HepG2 (cell line): Measurements from ENCODE around the gene PALS1. TPM values are rescaled to one million over a fixed set of nuclear protein-coding genes. Genes with fewer than 3 reads are reported as not detected.

Experiments used
- CCAR2 ChIP-seq: fragments of 200-400 bp; formaldehyde crosslinking; optimal IDR thresholded peaks from 2 replicates; pipeline ENCODE3; 2018; ENCODE audit warnings: low read depth, mild to moderate bottlenecking, low read length, moderate library complexity
- GABPA ChIP-seq, 2 experiments: IDR thresholded peaks; 2 replicates each; pipeline ENCODE4 v1.6.1; 2011 to 2016; ENCODE audit warnings: low read depth in 2 of 2, low read length in 1 of 2, missing biosample characterization in 1 of 2, missing genetic modification characterization in 1 of 2
- HNF4A ChIP-seq: sonication (generic); formaldehyde crosslinking; IDR thresholded peaks from 2 replicates; pipeline ENCODE4 v1.4.0; 2020; ENCODE audit warnings: missing genetic modification reagents
- HNRNPL ChIP-seq: fragments of 200-400 bp; formaldehyde crosslinking; IDR thresholded peaks from 2 replicates; pipeline ENCODE4 v1.6.1; 2017; ENCODE audit warnings: mild to moderate bottlenecking, low read depth, low read length
- KDM2A ChIP-seq: sonication (generic); formaldehyde crosslinking; IDR thresholded peaks from 2 replicates; pipeline ENCODE4 v1.4.0; 2020; ENCODE audit warnings: low read depth, missing genetic modification reagents, borderline replicate concordance
- KLF16 ChIP-seq, 2 experiments: sonication (generic) in 1 of 2; formaldehyde crosslinking in 1 of 2; IDR thresholded peaks; 2 replicates each; pipeline versions ENCODE4 v1.6.1 to v1.8.0; 2016 to 2023; ENCODE audit warnings: missing genetic modification reagents in 2 of 2, missing compliant biosample characterization in 1 of 2
- MXI1 ChIP-seq: IDR thresholded peaks from 3 replicates; pipeline ENCODE4 v1.6.1; 2012; ENCODE audit warnings: low read depth, low read length, inconsistent platforms, borderline replicate concordance
- RXRA ChIP-seq: sonication (generic); formaldehyde crosslinking; IDR thresholded peaks from 2 replicates; pipeline ENCODE4 v1.5.1; 2020; ENCODE audit warnings: missing genetic modification reagents
- SATB2 ChIP-seq: sonication (generic); formaldehyde crosslinking; IDR thresholded peaks from 2 replicates; pipeline ENCODE4 v1.5.0; 2020; ENCODE audit warnings: missing genetic modification reagents
- STAG1 ChIP-seq: sonication (generic); formaldehyde crosslinking; IDR thresholded peaks from 2 replicates; pipeline ENCODE4 v1.4.0; 2020; ENCODE audit warnings: missing genetic modification reagents
- YY1 ChIP-seq: IDR thresholded peaks from 2 replicates; pipeline ENCODE4 v1.6.1; 2011; ENCODE audit warnings: low read length, low read depth, moderate library complexity, mild to moderate bottlenecking; ENCODE audit not compliant: insufficient read depth, insufficient replicate concordance
- ZMYM2 ChIP-seq: sonication (generic); formaldehyde crosslinking; IDR thresholded peaks from 2 replicates; pipeline ENCODE4 v1.8.0; 2022; ENCODE audit warnings: mild to moderate bottlenecking, missing genetic modification reagents
- ZNF430 ChIP-seq: sonication (generic); formaldehyde crosslinking; IDR thresholded peaks from 2 replicates; pipeline ENCODE4 v1.9.0; 2021; ENCODE audit warnings: mild to moderate bottlenecking, missing genetic modification reagents
- ZNF75D ChIP-seq: sonication (generic); formaldehyde crosslinking; IDR thresholded peaks from 2 replicates; pipeline ENCODE4 v1.8.1; 2023; ENCODE audit warnings: missing genetic modification reagents, mild to moderate bottlenecking, borderline replicate concordance
- polyA plus RNA-seq, 8 experiments: library from polyadenylated mRNA; depleted of rRNA in 3 of 8; stranded (reverse) in 7 of 8; unstranded in 1 of 8; fragments of >200 nt; fragmentation: Illumina TruSeq in 4 of 8; extraction: Trizol in 4 of 8; gene quantifications; 2 replicates each; pipeline versions ENCODE4 v1.2.1 to v1.2.3, GENCODE V29; 2011 to 2016; ENCODE audit warnings: low read depth in 4 of 8, missing spikeins in 1 of 8, mixed read lengths in 1 of 8; ENCODE audit not compliant: insufficient read depth in 1 of 8
- total RNA-seq, 5 experiments: library from RNA; depleted of rRNA; stranded (reverse); fragments of >200 nt; fragmentation: Illumina TruSeq; extraction: Trizol; gene quantifications; 2 replicates each; pipeline ENCODE4 v1.2.3, GENCODE V29; 2016; ENCODE audit warnings: low read depth in 1 of 5
- TF ChIP-seq, protein P1 (sequence below): sonication (generic); formaldehyde crosslinking; IDR thresholded peaks from 2 replicates; pipeline ENCODE4 v1.5.1; 2020; ENCODE audit warnings: mild to moderate bottlenecking, missing genetic modification reagents, moderate library complexity
- TF ChIP-seq, protein P2 (sequence below): sonication (generic); formaldehyde crosslinking; IDR thresholded peaks from 2 replicates; pipeline ENCODE4 v1.4.0; 2020; ENCODE audit warnings: mild to moderate bottlenecking, missing genetic modification reagents
- TF ChIP-seq, protein P3 (sequence below): sonication (generic); formaldehyde crosslinking; IDR thresholded peaks from 2 replicates; pipeline ENCODE4 v1.4.0; 2020; ENCODE audit warnings: mild to moderate bottlenecking, missing genetic modification reagents
- TF ChIP-seq, protein P4 (sequence below): sonication (generic); formaldehyde crosslinking; IDR thresholded peaks from 2 replicates; pipeline ENCODE4 v1.4.0; 2020; ENCODE audit warnings: missing genetic modification reagents
- TF ChIP-seq, protein P5 (sequence below): sonication (generic); formaldehyde crosslinking; IDR thresholded peaks from 2 replicates; pipeline ENCODE4 v1.5.0; 2020; ENCODE audit warnings: missing genetic modification reagents

Gene PALS1
- total and polyA plus RNA-seq, 2 of the 13 experiments (the other 11 are each of a cell fraction or from before 2014, with no cell fraction given) = 8.8 to 20.0 TPM

DNA sequence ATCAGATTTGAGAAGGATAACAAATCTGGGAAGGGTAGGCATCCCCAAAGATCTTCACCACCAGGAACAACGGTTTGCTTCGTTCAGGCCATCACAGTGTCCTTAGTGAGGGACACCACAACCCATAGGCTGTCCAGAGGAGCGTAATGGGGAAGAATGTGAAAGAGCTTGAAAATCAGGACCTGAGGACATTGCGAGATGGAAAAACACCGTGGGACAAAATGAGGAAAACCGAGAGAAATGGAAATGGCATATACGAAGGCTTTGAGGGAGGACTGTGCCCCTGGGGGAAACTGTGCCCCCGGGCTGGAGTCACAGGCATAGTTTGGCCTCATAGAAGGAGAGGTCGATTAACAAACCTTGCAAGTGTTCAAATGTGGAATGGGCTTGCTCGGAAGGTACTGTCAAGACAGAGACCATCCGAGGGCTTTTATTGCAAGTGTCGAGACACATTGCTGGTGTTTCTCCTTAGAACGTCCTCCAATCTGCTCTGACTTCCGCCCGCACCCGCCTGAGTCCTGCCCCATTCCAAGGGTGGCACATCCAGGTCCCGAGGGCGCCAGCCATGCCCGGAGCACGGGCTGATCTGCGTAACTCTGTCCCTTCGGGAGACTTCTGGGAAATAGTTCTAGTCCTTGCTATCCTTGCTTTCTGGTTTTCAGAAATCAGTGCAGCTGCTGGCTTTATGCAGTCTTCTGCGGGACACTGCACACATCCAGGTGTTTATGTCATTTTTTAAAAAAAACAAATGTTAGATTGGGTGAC, 885 bp upstream of the PALS1 start (continued):
- TF ChIP-seq, protein P1, sequence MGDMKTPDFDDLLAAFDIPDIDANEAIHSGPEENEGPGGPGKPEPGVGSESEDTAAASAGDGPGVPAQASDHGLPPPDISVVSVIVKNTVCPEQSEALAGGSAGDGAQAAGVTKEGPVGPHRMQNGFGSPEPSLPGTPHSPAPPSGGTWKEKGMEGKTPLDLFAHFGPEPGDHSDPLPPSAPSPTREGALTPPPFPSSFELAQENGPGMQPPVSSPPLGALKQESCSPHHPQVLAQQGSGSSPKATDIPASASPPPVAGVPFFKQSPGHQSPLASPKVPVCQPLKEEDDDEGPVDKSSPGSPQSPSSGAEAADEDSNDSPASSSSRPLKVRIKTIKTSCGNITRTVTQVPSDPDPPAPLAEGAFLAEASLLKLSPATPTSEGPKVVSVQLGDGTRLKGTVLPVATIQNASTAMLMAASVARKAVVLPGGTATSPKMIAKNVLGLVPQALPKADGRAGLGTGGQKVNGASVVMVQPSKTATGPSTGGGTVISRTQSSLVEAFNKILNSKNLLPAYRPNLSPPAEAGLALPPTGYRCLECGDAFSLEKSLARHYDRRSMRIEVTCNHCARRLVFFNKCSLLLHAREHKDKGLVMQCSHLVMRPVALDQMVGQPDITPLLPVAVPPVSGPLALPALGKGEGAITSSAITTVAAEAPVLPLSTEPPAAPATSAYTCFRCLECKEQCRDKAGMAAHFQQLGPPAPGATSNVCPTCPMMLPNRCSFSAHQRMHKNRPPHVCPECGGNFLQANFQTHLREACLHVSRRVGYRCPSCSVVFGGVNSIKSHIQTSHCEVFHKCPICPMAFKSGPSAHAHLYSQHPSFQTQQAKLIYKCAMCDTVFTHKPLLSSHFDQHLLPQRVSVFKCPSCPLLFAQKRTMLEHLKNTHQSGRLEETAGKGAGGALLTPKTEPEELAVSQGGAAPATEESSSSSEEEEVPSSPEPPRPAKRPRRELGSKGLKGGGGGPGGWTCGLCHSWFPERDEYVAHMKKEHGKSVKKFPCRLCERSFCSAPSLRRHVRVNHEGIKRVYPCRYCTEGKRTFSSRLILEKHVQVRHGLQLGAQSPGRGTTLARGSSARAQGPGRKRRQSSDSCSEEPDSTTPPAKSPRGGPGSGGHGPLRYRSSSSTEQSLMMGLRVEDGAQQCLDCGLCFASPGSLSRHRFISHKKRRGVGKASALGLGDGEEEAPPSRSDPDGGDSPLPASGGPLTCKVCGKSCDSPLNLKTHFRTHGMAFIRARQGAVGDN (CRISPR knock-in tag) = peak; percentile 49
- TF ChIP-seq KDM2A (CRISPR knock-in tag) = peak; percentile 30; the same call in 1 of the 2 replicates
- TF ChIP-seq RXRA (CRISPR knock-in tag) = 0 out of 2 replicates have a peak, but pooled peaks have one; percentile 39
- TF ChIP-seq MXI1 = 0 out of 3 replicates have a peak, but pooled peaks have one; percentile 20
- peak in 1 of 2 experiments; percentile 27; a peak in 1 of 4 replicates for TF ChIP-seq KLF16 (CRISPR knock-in tag; IDR thresholded peaks at IDR 0.05)
- no peak for TF ChIP-seq STAG1 (CRISPR knock-in tag)
- no peak for TF ChIP-seq ZNF75D (CRISPR knock-in tag)
- no peak for TF ChIP-seq HNF4A (CRISPR knock-in tag)
- TF ChIP-seq, protein P2, sequence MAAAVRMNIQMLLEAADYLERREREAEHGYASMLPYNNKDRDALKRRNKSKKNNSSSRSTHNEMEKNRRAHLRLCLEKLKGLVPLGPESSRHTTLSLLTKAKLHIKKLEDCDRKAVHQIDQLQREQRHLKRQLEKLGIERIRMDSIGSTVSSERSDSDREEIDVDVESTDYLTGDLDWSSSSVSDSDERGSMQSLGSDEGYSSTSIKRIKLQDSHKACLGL = no peak
- TF ChIP-seq HNRNPL = peak; percentile 92
- TF ChIP-seq ZMYM2 = 0 out of 2 replicates have a peak, but pooled peaks have one; percentile 4
- TF ChIP-seq SATB2 (CRISPR knock-in tag) = no peak
- no peak for TF ChIP-seq CCAR2
- TF ChIP-seq YY1 = peak; percentile 56
- TF ChIP-seq GABPA (IDR thresholded peaks at IDR 0.05; ENCODE audit: low read depth, low read length) = no peak
- TF ChIP-seq GABPA (CRISPR knock-in tag; IDR thresholded peaks at IDR 0.05; ENCODE audit: low read depth) = peak; percentile 22; the same call in 1 of the 2 replicates
- peak; percentile 17 for TF ChIP-seq ZNF430 (CRISPR knock-in tag)
- TF ChIP-seq, protein P3, sequence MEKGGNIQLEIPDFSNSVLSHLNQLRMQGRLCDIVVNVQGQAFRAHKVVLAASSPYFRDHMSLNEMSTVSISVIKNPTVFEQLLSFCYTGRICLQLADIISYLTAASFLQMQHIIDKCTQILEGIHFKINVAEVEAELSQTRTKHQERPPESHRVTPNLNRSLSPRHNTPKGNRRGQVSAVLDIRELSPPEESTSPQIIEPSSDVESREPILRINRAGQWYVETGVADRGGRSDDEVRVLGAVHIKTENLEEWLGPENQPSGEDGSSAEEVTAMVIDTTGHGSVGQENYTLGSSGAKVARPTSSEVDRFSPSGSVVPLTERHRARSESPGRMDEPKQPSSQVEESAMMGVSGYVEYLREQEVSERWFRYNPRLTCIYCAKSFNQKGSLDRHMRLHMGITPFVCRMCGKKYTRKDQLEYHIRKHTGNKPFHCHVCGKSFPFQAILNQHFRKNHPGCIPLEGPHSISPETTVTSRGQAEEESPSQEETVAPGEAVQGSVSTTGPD = no peak
- TF ChIP-seq, protein P4, sequence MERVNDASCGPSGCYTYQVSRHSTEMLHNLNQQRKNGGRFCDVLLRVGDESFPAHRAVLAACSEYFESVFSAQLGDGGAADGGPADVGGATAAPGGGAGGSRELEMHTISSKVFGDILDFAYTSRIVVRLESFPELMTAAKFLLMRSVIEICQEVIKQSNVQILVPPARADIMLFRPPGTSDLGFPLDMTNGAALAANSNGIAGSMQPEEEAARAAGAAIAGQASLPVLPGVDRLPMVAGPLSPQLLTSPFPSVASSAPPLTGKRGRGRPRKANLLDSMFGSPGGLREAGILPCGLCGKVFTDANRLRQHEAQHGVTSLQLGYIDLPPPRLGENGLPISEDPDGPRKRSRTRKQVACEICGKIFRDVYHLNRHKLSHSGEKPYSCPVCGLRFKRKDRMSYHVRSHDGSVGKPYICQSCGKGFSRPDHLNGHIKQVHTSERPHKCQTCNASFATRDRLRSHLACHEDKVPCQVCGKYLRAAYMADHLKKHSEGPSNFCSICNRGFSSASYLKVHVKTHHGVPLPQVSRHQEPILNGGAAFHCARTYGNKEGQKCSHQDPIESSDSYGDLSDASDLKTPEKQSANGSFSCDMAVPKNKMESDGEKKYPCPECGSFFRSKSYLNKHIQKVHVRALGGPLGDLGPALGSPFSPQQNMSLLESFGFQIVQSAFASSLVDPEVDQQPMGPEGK (CRISPR knock-in tag) = peak; percentile 16; the same call in 1 of the 2 replicates
- TF ChIP-seq, protein P5, sequence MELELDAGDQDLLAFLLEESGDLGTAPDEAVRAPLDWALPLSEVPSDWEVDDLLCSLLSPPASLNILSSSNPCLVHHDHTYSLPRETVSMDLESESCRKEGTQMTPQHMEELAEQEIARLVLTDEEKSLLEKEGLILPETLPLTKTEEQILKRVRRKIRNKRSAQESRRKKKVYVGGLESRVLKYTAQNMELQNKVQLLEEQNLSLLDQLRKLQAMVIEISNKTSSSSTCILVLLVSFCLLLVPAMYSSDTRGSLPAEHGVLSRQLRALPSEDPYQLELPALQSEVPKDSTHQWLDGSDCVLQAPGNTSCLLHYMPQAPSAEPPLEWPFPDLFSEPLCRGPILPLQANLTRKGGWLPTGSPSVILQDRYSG (CRISPR knock-in tag) = no peak
